H1 (cell line): ENCODE results near the gene PFDN5. TPM values are rescaled to one million over a fixed set of nuclear protein-coding genes. Genes with fewer than 3 reads are reported as not detected.

ENCODE experiments used
- ATF3 ChIP-seq: IDR thresholded peaks from 2 replicates; pipeline ENCODE4 v1.6.1; 2011; ENCODE audit warnings: low read depth, mild to moderate bottlenecking, low read length; ENCODE audit not compliant: insufficient read depth
- CEBPB ChIP-seq: IDR thresholded peaks from 2 replicates; pipeline ENCODE4 v1.6.1; 2012; ENCODE audit warnings: low read depth, low read length
- EGR1 ChIP-seq: IDR thresholded peaks from 2 replicates; pipeline ENCODE4 v1.6.1; 2011; ENCODE audit warnings: low read depth, low read length, borderline replicate concordance
- SRF ChIP-seq: IDR thresholded peaks from 2 replicates; pipeline ENCODE4 v1.6.1; 2011; ENCODE audit warnings: mild to moderate bottlenecking, low read depth, low read length, moderate library complexity
- polyA plus RNA-seq, 7 experiments: library from polyadenylated mRNA; depleted of rRNA in 3 of 7; stranded (reverse) in 5 of 7; unstranded in 2 of 7; fragments of >200 nt in 5 of 7; fragments of 200-250 nt in 2 of 7; gene quantifications; 1 replicate in 5 of 7; 2 replicates in 1 of 7; 4 replicates in 1 of 7; pipeline versions ENCODE4 v1.2.1 to v1.2.3, GENCODE V29; 2011 to 2013; ENCODE audit warnings: missing spikeins in 2 of 7, mixed read lengths in 2 of 7
- total RNA-seq: library from RNA; stranded (reverse); fragmentation: NEBNext Ultra II Directional; extraction: Animal tissue kit (Norgen Biotek cat#: 25700); gene quantifications from 2 replicates; pipeline ENCODE4 v1.2.1, GENCODE V29; 2021

PFDN5 gene
- total and polyA plus RNA-seq, 2 of the 8 experiments (the other 6 are each of a cell fraction or from before 2014, with no cell fraction given): 290 to 630 TPM

GRCh38 chr12:53290661-53291060 is 4.7 kb upstream of the PFDN5 start (continued):
- TF ChIP-seq SRF (no peak), EGR1 (no peak), CEBPB (no peak), ATF3 (no peak)
